H1 (cell line): ENCODE measurements around the gene SKIL. TPM values are rescaled to one million over a fixed set of nuclear protein-coding genes. Genes with fewer than 3 reads are reported as not detected.

Source experiments
- CTCF ChIA-PET: fragments of 300-600 bp; sonication (Branson Sonifier 250); formaldehyde crosslinking; loops from one replicate; lab custom pipeline; 2021; ENCODE audit not compliant: partially characterized antibody; lab: Charles Lee
- POLR2A ChIA-PET: fragments of 300-600 bp; sonication (Branson Sonifier 250); formaldehyde crosslinking; loops from one replicate; lab custom pipeline; 2021; ENCODE audit warnings: inconsistent platforms; ENCODE audit not compliant: partially characterized antibody; lab: Charles Lee
- DNase-seq, 2 experiments: peaks; one replicate each; pipeline versions ENCODE4 v3.0.0 to v3.0.0-alpha.2; 2010 to 2022; ENCODE audit warnings: low spot score in 2 of 2, low read depth in 1 of 2, mixed read lengths in 1 of 2
- FAIRE-seq: peaks from 2 replicates; lab custom pipeline; 2011; peaks lifted over from hg19 to GRCh38; lab: Jason Lieb, UNC
- H2AFZ ChIP-seq: 2 replicates; pipeline ENCODE4 v1.8.1; 2012; ENCODE audit warnings: low read length, inconsistent platforms
- H2AK5ac ChIP-seq: 2 replicates; pipeline ENCODE4 v1.6.1; 2013; ENCODE audit warnings: low read depth, low read length
- H2BK120ac ChIP-seq: replicated peaks from 2 replicates; pipeline ENCODE3; 2013; ENCODE audit warnings: low read depth, low read length, inconsistent platforms
- H2BK12ac ChIP-seq: 2 replicates; pipeline ENCODE4 v1.6.1; 2013; ENCODE audit warnings: low read depth, low read length
- H2BK15ac ChIP-seq: 2 replicates; pipeline ENCODE4 v1.6.1; 2013; ENCODE audit warnings: low read length
- H2BK20ac ChIP-seq: 2 replicates; pipeline ENCODE4 v1.6.1; 2013; ENCODE audit warnings: low read length
- H2BK5ac ChIP-seq: 2 replicates; pipeline ENCODE4 v1.6.1; 2013; ENCODE audit warnings: low read depth, low read length
- H3K14ac ChIP-seq: 2 replicates; pipeline ENCODE4 v1.6.1; 2013; ENCODE audit warnings: inconsistent platforms; ENCODE audit not compliant: insufficient read length
- H3K18ac ChIP-seq: 2 replicates; pipeline ENCODE4 v1.6.1; 2013; ENCODE audit warnings: low read length; ENCODE audit errors: extremely low read depth
- H3K23ac ChIP-seq: 2 replicates; pipeline ENCODE4 v1.6.1; 2013; ENCODE audit warnings: inconsistent platforms; ENCODE audit not compliant: insufficient read length
- H3K23me2 ChIP-seq: 2 replicates; pipeline ENCODE4 v1.6.1; 2013; ENCODE audit warnings: low read depth, low read length
- H3K27ac ChIP-seq: 2 replicates; pipeline ENCODE4 v1.6.1; 2011; ENCODE audit warnings: low read depth, low read length, inconsistent platforms
- H3K27me3 ChIP-seq, 4 experiments: replicated peaks in 1 of 4; 1 replicate in 1 of 4; 2 replicates in 3 of 4; pipeline versions ENCODE4 v1.6.1 to v1.8.1; 2011 to 2013; ENCODE audit warnings: low read length in 3 of 4, mild to moderate bottlenecking in 3 of 4, inconsistent platforms in 2 of 4, mixed read lengths in 2 of 4, moderate library complexity in 1 of 4; ENCODE audit not compliant: control insufficient read depth in 3 of 4, insufficient read depth in 3 of 4; ENCODE audit errors: extremely low read depth in 1 of 4
- H3K36me3 ChIP-seq, 4 experiments: 2 replicates each; pipeline versions ENCODE4 v1.6.1 to v1.8.1; 2011 to 2013; ENCODE audit warnings: mild to moderate bottlenecking in 4 of 4, low read length in 3 of 4, moderate library complexity in 2 of 4, control low read depth in 1 of 4, inconsistent platforms in 1 of 4; ENCODE audit not compliant: insufficient read depth in 4 of 4, control insufficient read depth in 2 of 4
- H3K4ac ChIP-seq: replicated peaks from 2 replicates; pipeline ENCODE3; 2013; ENCODE audit warnings: low read length, low read depth, mixed read lengths, inconsistent platforms; ENCODE audit not compliant: insufficient read length
- H3K4me1 ChIP-seq, 4 experiments: replicated peaks in 1 of 4; 1 replicate in 1 of 4; 2 replicates in 3 of 4; pipeline versions ENCODE4 v1.6.1 to v1.8.1; 2011 to 2013; ENCODE audit warnings: low read length in 3 of 4, inconsistent platforms in 2 of 4, mixed read lengths in 1 of 4; ENCODE audit not compliant: insufficient read depth in 4 of 4, control insufficient read depth in 3 of 4
- H3K4me2 ChIP-seq, 2 experiments: 2 replicates each; pipeline versions ENCODE4 v1.6.1 to v1.8.1; 2011 to 2013; ENCODE audit warnings: low read depth in 2 of 2, low read length in 2 of 2, control low read depth in 1 of 2, inconsistent platforms in 1 of 2, mild to moderate bottlenecking in 1 of 2; ENCODE audit not compliant: insufficient read depth in 1 of 2
- H3K4me3 ChIP-seq, 4 experiments: fragments of 200-600, 300-600 bp in 1 of 4; sonication (generic), shearing (Covaris generic), sonication (Bioruptor Twin) in 1 of 4; 2 replicates each; pipeline versions ENCODE4 v1.5.1 to v1.8.1; 2011 to 2016; ENCODE audit warnings: low read length in 4 of 4, low read depth in 3 of 4, control low read depth in 2 of 4, inconsistent platforms in 2 of 4, mild to moderate bottlenecking in 2 of 4, mixed read lengths in 1 of 4, moderate library complexity in 1 of 4; ENCODE audit not compliant: insufficient read depth in 2 of 4; ENCODE audit errors: extremely low read depth in 1 of 4
- H3K56ac ChIP-seq: replicated peaks from 2 replicates; pipeline ENCODE3; 2013; ENCODE audit warnings: low read depth, mild to moderate bottlenecking, mixed read lengths, low read length, inconsistent platforms; ENCODE audit not compliant: insufficient read length
- H3K79me1 ChIP-seq: 2 replicates; pipeline ENCODE4 v1.6.1; 2013; ENCODE audit warnings: low read depth, low read length, control low read depth
- H3K79me2 ChIP-seq, 2 experiments: 2 replicates each; pipeline versions ENCODE4 v1.6.1 to v1.8.1; 2012 to 2013; ENCODE audit warnings: low read length in 2 of 2, mild to moderate bottlenecking in 2 of 2, inconsistent platforms in 1 of 2; ENCODE audit not compliant: insufficient read depth in 2 of 2, control insufficient read depth in 1 of 2
- H3K9ac ChIP-seq, 4 experiments: replicated peaks in 1 of 4; 1 replicate in 1 of 4; 2 replicates in 3 of 4; pipeline versions ENCODE4 v1.6.1 to v1.8.1; 2011 to 2013; ENCODE audit warnings: low read depth in 3 of 4, low read length in 3 of 4, control low read depth in 2 of 4, mild to moderate bottlenecking in 2 of 4, moderate library complexity in 2 of 4, inconsistent platforms in 1 of 4; ENCODE audit errors: extremely low read depth in 1 of 4
- H3K9me3 ChIP-seq, 2 experiments: 2 replicates each; pipeline versions ENCODE4 v1.6.1 to v1.8.1; 2012 to 2013; ENCODE audit warnings: mild to moderate bottlenecking in 2 of 2, moderate library complexity in 2 of 2, control low read depth in 1 of 2, inconsistent platforms in 1 of 2, low read depth in 1 of 2, low read length in 1 of 2, mixed read lengths in 1 of 2; ENCODE audit not compliant: insufficient read depth in 2 of 2
- H4K20me1 ChIP-seq, 2 experiments: replicated peaks in 1 of 2; 2 replicates each; pipeline versions ENCODE3 to v1.8.1; 2011 to 2013; ENCODE audit warnings: inconsistent platforms in 2 of 2, low read length in 2 of 2, mild to moderate bottlenecking in 1 of 2; ENCODE audit not compliant: insufficient read depth in 2 of 2, control insufficient read depth in 1 of 2
- H4K5ac ChIP-seq: 2 replicates; pipeline ENCODE4 v1.6.1; 2013; ENCODE audit warnings: low read length, low read depth, mixed read lengths, inconsistent platforms; ENCODE audit not compliant: insufficient read length
- H4K8ac ChIP-seq: 2 replicates; pipeline ENCODE4 v1.8.0; 2013; ENCODE audit warnings: mild to moderate bottlenecking, moderate library complexity, low read length, inconsistent platforms; ENCODE audit not compliant: insufficient read depth; ENCODE audit errors: extremely low read depth
- H4K91ac ChIP-seq: replicated peaks from 2 replicates; pipeline ENCODE3; 2013; ENCODE audit warnings: low read length, mixed read lengths, inconsistent platforms; ENCODE audit not compliant: insufficient read length
- ATF2 ChIP-seq: IDR thresholded peaks from 2 replicates; pipeline ENCODE4 v1.6.1; 2012; ENCODE audit warnings: low read length, inconsistent platforms
- CHD2 ChIP-seq: IDR thresholded peaks from 2 replicates; pipeline ENCODE4 v1.6.1; 2012; ENCODE audit warnings: low read length, improper control_type of control experiment
- CREB1 ChIP-seq: IDR thresholded peaks from 2 replicates; pipeline ENCODE4 v1.6.1; 2012; ENCODE audit warnings: inconsistent platforms
- CTBP2 ChIP-seq: IDR thresholded peaks from 2 replicates; pipeline ENCODE4 v1.7.0; 2011; ENCODE audit warnings: borderline replicate concordance, mild to moderate bottlenecking, moderate library complexity, mixed read lengths, low read length; ENCODE audit not compliant: insufficient read depth, insufficient read length
- GABPA ChIP-seq: IDR thresholded peaks from 2 replicates; pipeline ENCODE4 v1.6.1; 2011; ENCODE audit warnings: mild to moderate bottlenecking, low read length, moderate library complexity, borderline replicate concordance; ENCODE audit not compliant: insufficient read depth
- NRF1 ChIP-seq: IDR thresholded peaks from 2 replicates; pipeline ENCODE4 v1.6.1; 2011; ENCODE audit warnings: mild to moderate bottlenecking, low read depth, low read length, improper control_type of control experiment
- POLR2AphosphoS5 ChIP-seq: IDR thresholded peaks from 2 replicates; pipeline ENCODE4 v1.6.1; 2011; ENCODE audit warnings: low read depth, low read length
- RBBP5 ChIP-seq: IDR thresholded peaks from 2 replicates; pipeline ENCODE4 v1.7.1; 2012; ENCODE audit warnings: low read depth, mild to moderate bottlenecking, inconsistent platforms, low read length, moderate library complexity, borderline replicate concordance
- RNF2 ChIP-seq: fragments of 200-900, 300-1000 bp; sonication (generic); IDR thresholded peaks from 2 replicates; pipeline ENCODE4 v1.7.1; 2016; ENCODE audit warnings: borderline replicate concordance, low read depth, mild to moderate bottlenecking, antibody characterized with exemption, low read length; ENCODE audit not compliant: poor library complexity, severe bottlenecking; ENCODE audit errors: missing control alignments
- SIX5 ChIP-seq: IDR thresholded peaks from 2 replicates; pipeline ENCODE4 v1.6.1; 2011; ENCODE audit warnings: mild to moderate bottlenecking, low read depth, low read length
- SP1 ChIP-seq: IDR thresholded peaks from 2 replicates; pipeline ENCODE4 v1.6.1; 2011; ENCODE audit warnings: low read depth, low read length
- SP2 ChIP-seq: IDR thresholded peaks from 2 replicates; pipeline ENCODE4 v1.6.1; 2012; ENCODE audit warnings: mild to moderate bottlenecking, low read length, inconsistent platforms
- SUZ12 ChIP-seq: fragments of 200-600 bp; sonication (generic); IDR thresholded peaks from 2 replicates; pipeline ENCODE4 v1.6.1; 2012; ENCODE audit warnings: mild to moderate bottlenecking, inconsistent platforms, low read length, moderate library complexity, mixed read lengths
- WGBS, 2 experiments: shearing (Covaris generic) in 1 of 2; methylation state at CpG; one replicate each; pipeline versions ENCODE4 v1.1.6 to v1.1.7; 2013 to 2015; ENCODE audit warnings: low lambda C conversion rate in 2 of 2, mixed read lengths in 2 of 2, inconsistent platforms in 1 of 2, low coverage in 1 of 2, missing lambda C conversion rate in 1 of 2; ENCODE audit not compliant: insufficient replicate concordance in 2 of 2, insufficient coverage in 1 of 2, insufficient read length in 1 of 2; ENCODE audit errors: extremely low coverage in 1 of 2, missing lambda C conversion rate in 1 of 2; 5-methylcytosine and 5-hydroxymethylcytosine counted together
- polyA plus RNA-seq, 7 experiments: library from polyadenylated mRNA; depleted of rRNA in 3 of 7; stranded (reverse) in 5 of 7; unstranded in 2 of 7; fragments of >200 nt in 5 of 7; fragments of 200-250 nt in 2 of 7; gene quantifications; 1 replicate in 5 of 7; 2 replicates in 1 of 7; 4 replicates in 1 of 7; pipeline versions ENCODE4 v1.2.1 to v1.2.3, GENCODE V29; 2011 to 2013; ENCODE audit warnings: missing spikeins in 2 of 7, mixed read lengths in 2 of 7
- total RNA-seq: library from RNA; stranded (reverse); fragmentation: NEBNext Ultra II Directional; extraction: Animal tissue kit (Norgen Biotek cat#: 25700); gene quantifications from 2 replicates; pipeline ENCODE4 v1.2.1, GENCODE V29; 2021

The SKIL gene
- total and polyA plus RNA-seq, 2 of the 8 experiments (the other 6 are each of a cell fraction or from before 2014, with no cell fraction given), result 13.2 to 277 TPM

GRCh38 chr3:170424879-170425278 is 67.4 kb downstream of the SKIL start:
- Histone ChIP-seq H2AFZ (no peak overlapping the region), H3K27ac (no peak overlapping the region), H3K4me1 (peaks cover 2 to 11% (median 4%) of the 10 kb centered on the region in 4 experiments; a peak in 6 of 7 replicates), H2AK5ac (no peak overlapping the region), H3K23ac (no peak overlapping the region), H3K79me2 (no peaks in the 10 kb centered on the region), H3K4ac (no peak overlapping the region), H3K14ac (no peak overlapping the region), H2BK20ac (no peak overlapping the region), H3K4me3 (no peak overlapping the region), H4K8ac (no peak overlapping the region), H3K4me2 (no peak overlapping the region), H2BK5ac (no peak overlapping the region), H4K91ac (no peak overlapping the region), H2BK15ac (no peak overlapping the region), H3K27me3 (peaks cover 0 to 14% (median 9%) of the 10 kb centered on the region in 4 experiments; a peak in 6 of 7 replicates), H3K9me3 (no peaks in the 10 kb centered on the region), H3K56ac (no peak overlapping the region), H2BK120ac (no peak overlapping the region), H4K5ac (no peak overlapping the region), H3K23me2 (no peaks in the 10 kb centered on the region; the same call in 1 of the 2 replicates), H3K36me3 (no peaks in the 10 kb centered on the region), H3K9ac (no peak overlapping the region), H3K18ac (no peak overlapping the region), H2BK12ac (no peak overlapping the region), H3K79me1 (no peaks in the 10 kb centered on the region), H4K20me1 (no peaks in the 10 kb centered on the region)
- FAIRE-seq (no peak), DNase-seq (no peak)
- 80% methylated on average over 8 of the region's 8 CpGs; no CpG with 5 or more reads in 1 of the 2 experiments for WGBS, 2 experiments
- POLR2A ChIA-PET, result no interaction called here
- CTCF ChIA-PET, result interaction anchor here (0.7 to 2.4 kb wide), 6 partner anchors 10 to 387 kb away, joined by 3 to 14 read pairs (median 8); no protein-coding TSS in a partner anchor
- TF ChIP-seq NRF1 (no peak), CREB1 (no peak), SUZ12 (no peak), RBBP5 (no peak), SIX5 (no peak), SP2 (no peak), POLR2AphosphoS5 (no peak), GABPA (no peak), RNF2 (no peak), SP1 (no peak), ATF2 (no peak), CTBP2 (no peak), CHD2 (no peak)
